ENCODE results near the gene CASKIN1. TPM values are rescaled to one million over a fixed set of nuclear protein-coding genes. Genes with fewer than 3 reads are reported as not detected.
A peak's percentile ranks its signal among the peaks of the same experiment; 100 is the strongest.

Gene CASKIN1
- total and polyA plus RNA-seq, 2 of the 8 experiments (the other 6 are each of a cell fraction or from before 2014, with no cell fraction given), result 1.2 to 6.4 TPM

- peaks cover 4 to 19% of the 10 kb centered on the region in 2 experiments for H4K20me1 ChIP-seq (replicated peaks in 1 of 2; ENCODE audit: control insufficient read depth in 1 of 2, insufficient read depth in 2 of 2, low read length in 2 of 2)
- H2AK5ac ChIP-seq (ENCODE audit: low read depth, low read length), result no peak overlapping the region
- H3K36me3 ChIP-seq (ENCODE audit: control insufficient read depth in 2 of 4, insufficient read depth in 4 of 4, low read length in 3 of 4), result peaks cover 18 to 44% (median 32%) of the 10 kb centered on the region in 4 experiments
- no peak overlapping the region for H4K5ac ChIP-seq (ENCODE audit: insufficient read length, low read depth, low read length)
- no peak for DNase-seq (ENCODE audit: low read depth in 1 of 2, low spot score in 2 of 2)
- H3K27me3 ChIP-seq (replicated peaks in 1 of 4; ENCODE audit: control insufficient read depth in 3 of 4, extremely low read depth in 1 of 4, insufficient read depth in 3 of 4, low read length in 3 of 4), result no peaks in the 10 kb centered on the region
- no peak overlapping the region for H2AFZ ChIP-seq (ENCODE audit: low read length)
- no peaks in the 10 kb centered on the region; the same call in 1 of the 2 replicates for H3K79me1 ChIP-seq (ENCODE audit: low read depth, low read length)
- no peak overlapping the region for H4K91ac ChIP-seq (replicated peaks; ENCODE audit: insufficient read length, low read length)
- no peak overlapping the region for H3K23ac ChIP-seq (ENCODE audit: insufficient read length)
- H3K18ac ChIP-seq (ENCODE audit: extremely low read depth, low read length), result no peak overlapping the region
- H3K56ac ChIP-seq (replicated peaks; ENCODE audit: insufficient read length, low read depth, low read length), result no peak overlapping the region
- no peaks in the 10 kb centered on the region for H3K4me1 ChIP-seq (replicated peaks in 1 of 4; ENCODE audit: control insufficient read depth in 3 of 4, insufficient read depth in 4 of 4, low read length in 3 of 4)
- H3K9me3 ChIP-seq (ENCODE audit: insufficient read depth in 2 of 2, low read depth in 1 of 2, low read length in 1 of 2), result no peaks in the 10 kb centered on the region
- no peak overlapping the region for H2BK20ac ChIP-seq (ENCODE audit: low read length)
- no peak overlapping the region for H2BK5ac ChIP-seq (ENCODE audit: low read depth, low read length)
- no peak overlapping the region for H3K4ac ChIP-seq (replicated peaks; ENCODE audit: insufficient read length, low read depth, low read length)
- FAIRE-seq, result no peak
- TF ChIP-seq KDM4A (IDR thresholded peaks at IDR 0.05; ENCODE audit: low read depth, low read length, severe bottlenecking) (no peak), RAD21 (IDR thresholded peaks at IDR 0.05 in 1 of 2, conservative IDR thresholded peaks at IDR 0.05 in 1 of 2; ENCODE audit: low read depth in 2 of 2, low read length in 2 of 2) (peak; percentile 13 to 39; a peak in 2 of 4 replicates), MAX (IDR thresholded peaks at IDR 0.05) (0 out of 2 replicates have a peak, but pooled peaks have one; percentile 19), CTCF (IDR thresholded peaks at IDR 0.05; ENCODE audit: control extremely low read depth in 1 of 3, insufficient read depth in 1 of 3, low read depth in 1 of 3, low read length in 3 of 3) (peak; percentile 13 to 44 (median 41); a peak in 2 of 4 replicates)
- H2BK120ac ChIP-seq (replicated peaks; ENCODE audit: low read depth, low read length), result no peak overlapping the region
- H3K4me2 ChIP-seq (ENCODE audit: insufficient read depth in 1 of 2, low read depth in 2 of 2, low read length in 2 of 2), result no peak overlapping the region
- peaks cover 0 to 8% of the 10 kb centered on the region in 2 experiments; a peak in 2 of 4 replicates for H3K79me2 ChIP-seq (ENCODE audit: control insufficient read depth in 1 of 2, insufficient read depth in 2 of 2, low read length in 2 of 2)
- H4K8ac ChIP-seq (ENCODE audit: extremely low read depth, insufficient read depth, low read length), result no peak overlapping the region
- H2BK12ac ChIP-seq (ENCODE audit: low read depth, low read length), result no peak overlapping the region
- H3K4me3 ChIP-seq (ENCODE audit: extremely low read depth in 1 of 4, insufficient read depth in 2 of 4, low read depth in 3 of 4, low read length in 4 of 4), result no peak overlapping the region
- H3K14ac ChIP-seq (ENCODE audit: insufficient read length), result no peak overlapping the region
- H3K27ac ChIP-seq (ENCODE audit: low read depth, low read length), result no peak overlapping the region
- H3K9ac ChIP-seq (replicated peaks in 1 of 4; ENCODE audit: extremely low read depth in 1 of 4, low read depth in 3 of 4, low read length in 3 of 4), result no peak overlapping the region
- no peak overlapping the region for H2BK15ac ChIP-seq (ENCODE audit: low read length)
- no peaks in the 10 kb centered on the region for H3K23me2 ChIP-seq (ENCODE audit: low read depth, low read length)
- POLR2A ChIA-PET (ENCODE audit: partially characterized antibody), result interaction anchor here (1.6 to 1.9 kb wide), 2 partner anchors 7 to 12 kb away, joined by 3 to 5 read pairs; no protein-coding TSS in a partner anchor
- WGBS, 2 experiments (ENCODE audit: extremely low coverage in 1 of 2, insufficient coverage in 1 of 2, insufficient read length in 1 of 2, insufficient replicate concordance in 2 of 2, low coverage in 1 of 2, low lambda C conversion rate in 2 of 2, missing lambda C conversion rate in 1 of 2), result 93% methylated on average over 17 of the region's 17 CpGs; no CpG with 5 or more reads in 1 of the 2 experiments
- CTCF ChIA-PET (ENCODE audit: partially characterized antibody), result interaction anchor here (1.1 to 2.1 kb wide), 4 partner anchors 9 to 257 kb away, joined by 3 to 9 read pairs (median 4); partner anchors contain the start of gene DNASE1L2
Measured at GRCh38 chr16:2244301-2244700, 47.9 kb upstream of the CASKIN1 start.

All from H1 (cell line).